GM20431 (cell line): ENCODE measurements around the gene GGTA1.

ENCODE experiments used
- in situ Hi-C: fragments of 300-500 bp; cut with MseI, MboI; formaldehyde crosslinking; loops from one replicate; pipeline ENCODE4 v1.15.0; 2020; ENCODE audit warnings: low sequenced_read_pairs; ENCODE audit not compliant: unreplicated experiment

The GGTA1 gene

DNA sequence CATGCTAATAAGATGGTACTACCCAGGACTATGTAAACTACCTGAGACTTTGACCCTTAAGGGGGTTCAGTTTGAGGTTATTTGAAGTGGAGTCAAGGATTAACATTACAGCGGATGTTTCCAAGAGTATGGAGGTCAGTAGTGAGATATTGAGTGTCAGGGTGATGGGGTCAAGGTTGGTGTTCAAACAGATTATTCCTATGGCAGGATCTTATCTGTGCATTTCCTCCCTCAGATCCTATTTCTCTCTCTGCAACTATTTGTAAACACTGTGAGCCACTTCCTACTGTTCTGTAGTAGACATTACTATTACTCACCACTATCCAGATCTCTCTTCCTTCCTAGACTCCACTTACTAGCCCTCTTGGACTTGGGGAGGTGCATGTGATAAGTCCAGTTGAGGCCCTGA, 75.6 kb downstream of the GGTA1 start:
- in situ Hi-C loops: no loop called here

DNA sequence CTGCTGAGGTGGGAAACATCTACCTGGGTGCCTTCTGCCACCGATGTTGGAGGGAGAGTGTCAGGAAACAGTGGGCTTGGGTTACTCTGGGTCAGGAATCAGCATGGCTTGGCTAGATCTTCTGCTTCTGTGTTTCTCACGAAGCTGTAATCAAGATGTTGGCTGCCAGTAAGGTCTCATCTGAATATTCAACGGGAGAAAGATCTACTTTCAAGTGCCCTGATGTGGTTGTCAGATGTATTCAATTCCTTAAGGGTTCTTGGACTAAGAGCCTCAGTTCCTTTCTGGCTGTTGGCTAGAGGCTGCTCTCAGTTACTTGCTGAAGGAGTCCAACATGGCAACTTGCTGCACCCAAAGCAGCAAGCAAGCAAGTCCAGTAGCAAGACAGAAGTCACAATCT, 87.7 kb downstream of the GGTA1 start:
- in situ Hi-C loops: no loop called here

DNA sequence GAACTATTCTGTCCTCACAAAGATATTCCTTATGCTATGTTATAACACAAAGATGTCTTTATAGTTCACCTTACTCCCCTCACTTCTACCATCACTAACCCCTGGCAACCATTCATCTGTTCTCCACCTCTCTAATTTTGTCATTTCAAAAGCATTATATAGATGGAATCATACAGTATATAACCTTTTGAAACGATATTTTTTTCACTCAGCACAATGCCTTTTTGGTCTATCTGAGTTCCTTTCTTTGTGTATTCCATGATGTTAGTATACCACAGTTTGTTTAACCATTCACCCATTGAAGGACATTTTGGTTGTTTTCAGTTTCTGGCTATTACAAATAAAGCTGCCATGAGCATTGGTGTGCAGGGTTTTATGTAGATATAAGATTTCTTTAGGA, 93.7 kb downstream of the GGTA1 start:
- in situ Hi-C loops: no loop called here
